ENCODE measurements around the gene CARD14. TPM values are rescaled to one million over a fixed set of nuclear protein-coding genes. Genes with fewer than 3 reads are reported as not detected.

CARD14 gene
- total and polyA plus RNA-seq, 2 of the 13 experiments (the other 11 are each of a cell fraction or from before 2014, with no cell fraction given), result 0.11 TPM; not detected in 1

DNA sequence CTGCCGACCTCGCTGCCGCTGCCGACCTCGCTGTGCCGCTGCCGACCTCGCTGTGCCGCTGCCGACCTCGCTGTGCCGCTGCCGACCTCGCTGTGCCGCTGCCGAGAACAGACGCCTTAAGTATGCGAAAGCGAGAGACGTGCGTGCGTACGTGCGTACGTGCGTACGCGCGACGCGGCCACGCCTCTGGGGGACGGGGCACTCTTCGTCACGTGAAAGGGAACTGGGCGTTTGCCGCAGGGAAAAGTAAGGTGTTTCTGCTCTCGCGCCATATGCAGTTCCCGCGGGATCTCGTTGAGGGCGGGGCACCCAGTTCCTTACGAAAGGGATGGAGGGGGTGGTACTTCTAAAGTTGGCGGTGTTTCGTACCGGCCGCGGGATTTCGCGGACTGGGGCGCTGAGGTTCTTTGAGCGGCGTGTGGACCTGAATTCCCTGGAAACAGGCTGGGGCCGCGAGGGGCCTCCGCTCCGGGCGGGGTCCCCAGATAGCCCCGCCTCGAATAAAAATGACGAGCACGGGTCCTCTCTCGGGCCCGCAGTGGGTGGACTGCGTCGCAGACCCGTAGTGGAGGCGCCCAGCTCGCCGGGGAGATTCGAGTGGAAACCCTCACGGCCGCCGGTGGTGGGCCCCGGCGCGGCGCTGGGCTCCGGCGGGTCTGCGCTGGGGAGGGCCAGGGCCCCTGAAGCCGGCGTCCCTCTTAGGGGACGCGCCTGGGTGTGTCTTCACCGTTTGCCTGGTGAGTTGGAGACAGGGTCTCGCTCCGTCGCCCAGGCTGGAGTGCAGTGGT is 22.6 kb upstream of the CARD14 start, which contains the start of gene EIF4A3 (continued):
- TF ChIP-seq ZNF563 (CRISPR knock-in tag; IDR thresholded peaks at IDR 0.05), result peak; percentile 98
- peak; percentile 34 for TF ChIP-seq ZNF746 (CRISPR knock-in tag; IDR thresholded peaks at IDR 0.05)
- TF ChIP-seq, protein P1, sequence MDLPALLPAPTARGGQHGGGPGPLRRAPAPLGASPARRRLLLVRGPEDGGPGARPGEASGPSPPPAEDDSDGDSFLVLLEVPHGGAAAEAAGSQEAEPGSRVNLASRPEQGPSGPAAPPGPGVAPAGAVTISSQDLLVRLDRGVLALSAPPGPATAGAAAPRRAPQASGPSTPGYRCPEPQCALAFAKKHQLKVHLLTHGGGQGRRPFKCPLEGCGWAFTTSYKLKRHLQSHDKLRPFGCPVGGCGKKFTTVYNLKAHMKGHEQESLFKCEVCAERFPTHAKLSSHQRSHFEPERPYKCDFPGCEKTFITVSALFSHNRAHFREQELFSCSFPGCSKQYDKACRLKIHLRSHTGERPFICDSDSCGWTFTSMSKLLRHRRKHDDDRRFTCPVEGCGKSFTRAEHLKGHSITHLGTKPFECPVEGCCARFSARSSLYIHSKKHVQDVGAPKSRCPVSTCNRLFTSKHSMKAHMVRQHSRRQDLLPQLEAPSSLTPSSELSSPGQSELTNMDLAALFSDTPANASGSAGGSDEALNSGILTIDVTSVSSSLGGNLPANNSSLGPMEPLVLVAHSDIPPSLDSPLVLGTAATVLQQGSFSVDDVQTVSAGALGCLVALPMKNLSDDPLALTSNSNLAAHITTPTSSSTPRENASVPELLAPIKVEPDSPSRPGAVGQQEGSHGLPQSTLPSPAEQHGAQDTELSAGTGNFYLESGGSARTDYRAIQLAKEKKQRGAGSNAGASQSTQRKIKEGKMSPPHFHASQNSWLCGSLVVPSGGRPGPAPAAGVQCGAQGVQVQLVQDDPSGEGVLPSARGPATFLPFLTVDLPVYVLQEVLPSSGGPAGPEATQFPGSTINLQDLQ (CRISPR knock-in tag; IDR thresholded peaks at IDR 0.05), result no peak; the same call in 1 of the 2 replicates
- peak; percentile 71; the same call in 1 of the 2 replicates for TF ChIP-seq FOXK2 (IDR thresholded peaks at IDR 0.05)
- TF ChIP-seq, protein P2, sequence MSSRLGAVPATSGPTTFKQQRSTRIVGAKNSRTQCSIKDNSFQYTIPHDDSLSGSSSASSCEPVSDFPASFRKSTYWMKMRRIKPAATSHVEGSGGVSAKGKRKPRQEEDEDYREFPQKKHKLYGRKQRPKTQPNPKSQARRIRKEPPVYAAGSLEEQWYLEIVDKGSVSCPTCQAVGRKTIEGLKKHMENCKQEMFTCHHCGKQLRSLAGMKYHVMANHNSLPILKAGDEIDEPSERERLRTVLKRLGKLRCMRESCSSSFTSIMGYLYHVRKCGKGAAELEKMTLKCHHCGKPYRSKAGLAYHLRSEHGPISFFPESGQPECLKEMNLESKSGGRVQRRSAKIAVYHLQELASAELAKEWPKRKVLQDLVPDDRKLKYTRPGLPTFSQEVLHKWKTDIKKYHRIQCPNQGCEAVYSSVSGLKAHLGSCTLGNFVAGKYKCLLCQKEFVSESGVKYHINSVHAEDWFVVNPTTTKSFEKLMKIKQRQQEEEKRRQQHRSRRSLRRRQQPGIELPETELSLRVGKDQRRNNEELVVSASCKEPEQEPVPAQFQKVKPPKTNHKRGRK (CRISPR knock-in tag; IDR thresholded peaks at IDR 0.05), result no peak
- peak; percentile 46 for TF ChIP-seq RFXAP (CRISPR knock-in tag; IDR thresholded peaks at IDR 0.05; ENCODE audit: borderline replicate concordance)
- no peak for TF ChIP-seq ATAD3A (CRISPR knock-in tag; IDR thresholded peaks at IDR 0.05)
- TF ChIP-seq, protein P3, sequence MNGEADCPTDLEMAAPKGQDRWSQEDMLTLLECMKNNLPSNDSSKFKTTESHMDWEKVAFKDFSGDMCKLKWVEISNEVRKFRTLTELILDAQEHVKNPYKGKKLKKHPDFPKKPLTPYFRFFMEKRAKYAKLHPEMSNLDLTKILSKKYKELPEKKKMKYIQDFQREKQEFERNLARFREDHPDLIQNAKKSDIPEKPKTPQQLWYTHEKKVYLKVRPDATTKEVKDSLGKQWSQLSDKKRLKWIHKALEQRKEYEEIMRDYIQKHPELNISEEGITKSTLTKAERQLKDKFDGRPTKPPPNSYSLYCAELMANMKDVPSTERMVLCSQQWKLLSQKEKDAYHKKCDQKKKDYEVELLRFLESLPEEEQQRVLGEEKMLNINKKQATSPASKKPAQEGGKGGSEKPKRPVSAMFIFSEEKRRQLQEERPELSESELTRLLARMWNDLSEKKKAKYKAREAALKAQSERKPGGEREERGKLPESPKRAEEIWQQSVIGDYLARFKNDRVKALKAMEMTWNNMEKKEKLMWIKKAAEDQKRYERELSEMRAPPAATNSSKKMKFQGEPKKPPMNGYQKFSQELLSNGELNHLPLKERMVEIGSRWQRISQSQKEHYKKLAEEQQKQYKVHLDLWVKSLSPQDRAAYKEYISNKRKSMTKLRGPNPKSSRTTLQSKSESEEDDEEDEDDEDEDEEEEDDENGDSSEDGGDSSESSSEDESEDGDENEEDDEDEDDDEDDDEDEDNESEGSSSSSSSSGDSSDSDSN (CRISPR knock-in tag; IDR thresholded peaks at IDR 0.05), result peak; percentile 90
- TF ChIP-seq SRSF9 (IDR thresholded peaks at IDR 0.05; ENCODE audit: borderline replicate concordance, insufficient read depth, low read depth, low read length, poor library complexity, severe bottlenecking), result no peak
- peak; percentile 97 for TF ChIP-seq ZSCAN20 (CRISPR knock-in tag; IDR thresholded peaks at IDR 0.05; ENCODE audit: borderline replicate concordance)
- peak; percentile 83 for TF ChIP-seq PHF20 (CRISPR knock-in tag; IDR thresholded peaks at IDR 0.05)
- 0 out of 2 replicates have a peak, but pooled peaks have one; percentile 9 for TF ChIP-seq PAX8 (CRISPR knock-in tag; IDR thresholded peaks at IDR 0.05; ENCODE audit: borderline replicate concordance)
- TF ChIP-seq CENPX (CRISPR knock-in tag; IDR thresholded peaks at IDR 0.05), result no peak
- no peak for TF ChIP-seq HDAC6 (IDR thresholded peaks at IDR 0.05; ENCODE audit: low read depth, low read length)
- TF ChIP-seq, protein P4, sequence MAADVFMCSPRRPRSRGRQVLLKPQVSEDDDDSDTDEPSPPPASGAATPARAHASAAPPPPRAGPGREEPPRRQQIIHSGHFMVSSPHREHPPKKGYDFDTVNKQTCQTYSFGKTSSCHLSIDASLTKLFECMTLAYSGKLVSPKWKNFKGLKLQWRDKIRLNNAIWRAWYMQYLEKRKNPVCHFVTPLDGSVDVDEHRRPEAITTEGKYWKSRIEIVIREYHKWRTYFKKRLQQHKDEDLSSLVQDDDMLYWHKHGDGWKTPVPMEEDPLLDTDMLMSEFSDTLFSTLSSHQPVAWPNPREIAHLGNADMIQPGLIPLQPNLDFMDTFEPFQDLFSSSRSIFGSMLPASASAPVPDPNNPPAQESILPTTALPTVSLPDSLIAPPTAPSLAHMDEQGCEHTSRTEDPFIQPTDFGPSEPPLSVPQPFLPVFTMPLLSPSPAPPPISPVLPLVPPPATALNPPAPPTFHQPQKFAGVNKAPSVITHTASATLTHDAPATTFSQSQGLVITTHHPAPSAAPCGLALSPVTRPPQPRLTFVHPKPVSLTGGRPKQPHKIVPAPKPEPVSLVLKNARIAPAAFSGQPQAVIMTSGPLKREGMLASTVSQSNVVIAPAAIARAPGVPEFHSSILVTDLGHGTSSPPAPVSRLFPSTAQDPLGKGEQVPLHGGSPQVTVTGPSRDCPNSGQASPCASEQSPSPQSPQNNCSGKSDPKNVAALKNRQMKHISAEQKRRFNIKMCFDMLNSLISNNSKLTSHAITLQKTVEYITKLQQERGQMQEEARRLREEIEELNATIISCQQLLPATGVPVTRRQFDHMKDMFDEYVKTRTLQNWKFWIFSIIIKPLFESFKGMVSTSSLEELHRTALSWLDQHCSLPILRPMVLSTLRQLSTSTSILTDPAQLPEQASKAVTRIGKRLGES (CRISPR knock-in tag; IDR thresholded peaks at IDR 0.05; ENCODE audit: borderline replicate concordance), result peak; percentile 86
- no peak for TF ChIP-seq DNMT3B (CRISPR knock-in tag; conservative IDR thresholded peaks at IDR 0.05)
- peak; percentile 87; the same call in 1 of the 2 replicates for TF ChIP-seq GLI4 (CRISPR knock-in tag; IDR thresholded peaks at IDR 0.05; ENCODE audit: borderline replicate concordance)
- TF ChIP-seq ZBTB42 (CRISPR knock-in tag; IDR thresholded peaks at IDR 0.05), result 0 out of 2 replicates have a peak, but pooled peaks have one; percentile 69
- TF ChIP-seq ZSCAN12 (CRISPR knock-in tag; IDR thresholded peaks at IDR 0.05), result 0 out of 2 replicates have a peak, but pooled peaks have one; percentile 89
